Mesenchymal stem cell (in vitro differentiated cells and primary cell): ENCODE results near the gene TMSB4X.

ENCODE experiments used
- DNase-seq: peaks from one replicate; pipeline ENCODE4 v3.0.0-alpha.2; 2013
- H2AFZ ChIP-seq: one replicate; pipeline ENCODE4 v1.6.1; 2013; ENCODE audit warnings: low read depth, mild to moderate bottlenecking, control low read depth, inconsistent platforms, low read length, moderate library complexity
- H2AK5ac ChIP-seq: 2 replicates; pipeline ENCODE4 v1.6.1; 2013; ENCODE audit warnings: low read length, moderate library complexity, mild to moderate bottlenecking, inconsistent platforms; ENCODE audit not compliant: severe bottlenecking
- H2BK120ac ChIP-seq: one replicate; pipeline ENCODE4 v1.6.1; 2013; ENCODE audit warnings: low read depth, mild to moderate bottlenecking, inconsistent platforms, low read length, moderate library complexity
- H2BK12ac ChIP-seq, 2 experiments: one replicate each; pipeline ENCODE4 v1.6.1; 2013; ENCODE audit warnings: inconsistent platforms in 2 of 2, low read length in 2 of 2, mild to moderate bottlenecking in 2 of 2, moderate library complexity in 2 of 2, control low read depth in 1 of 2
- H2BK15ac ChIP-seq: one replicate; pipeline ENCODE4 v1.6.1; 2013; ENCODE audit warnings: mild to moderate bottlenecking, low read depth, inconsistent platforms; ENCODE audit not compliant: poor library complexity, severe bottlenecking
- H2BK5ac ChIP-seq: 2 replicates; pipeline ENCODE4 v1.6.1; 2013; ENCODE audit warnings: low read depth, mild to moderate bottlenecking, low read length, control low read depth, inconsistent platforms; ENCODE audit not compliant: poor library complexity, severe bottlenecking
- H3K14ac ChIP-seq, 2 experiments: one replicate each; pipeline ENCODE4 v1.6.1; 2013; ENCODE audit warnings: inconsistent platforms in 2 of 2, low read length in 2 of 2, control low read depth in 1 of 2, mild to moderate bottlenecking in 1 of 2, moderate library complexity in 1 of 2
- H3K18ac ChIP-seq, 2 experiments: one replicate each; pipeline ENCODE4 v1.6.1; 2013; ENCODE audit warnings: inconsistent platforms in 2 of 2, low read length in 2 of 2, control low read depth in 1 of 2, low read depth in 1 of 2, mild to moderate bottlenecking in 1 of 2
- H3K23ac ChIP-seq, 2 experiments: one replicate each; pipeline ENCODE4 v1.6.1; 2013; ENCODE audit warnings: inconsistent platforms in 2 of 2, low read length in 2 of 2, mild to moderate bottlenecking in 2 of 2, moderate library complexity in 2 of 2, control low read depth in 1 of 2
- H3K27ac ChIP-seq: 2 replicates; pipeline ENCODE4 v1.5.1; 2013; ENCODE audit warnings: mild to moderate bottlenecking, moderate library complexity, low read length, control low read depth, inconsistent platforms; ENCODE audit not compliant: poor library complexity, severe bottlenecking
- H3K27me3 ChIP-seq, 2 experiments: 2 replicates each; pipeline versions ENCODE4 v1.6.1 to v1.7.0; 2013; ENCODE audit warnings: low read length in 2 of 2, mild to moderate bottlenecking in 2 of 2, moderate library complexity in 2 of 2, control low read depth in 1 of 2, inconsistent platforms in 1 of 2; ENCODE audit not compliant: control insufficient read depth in 1 of 2, insufficient read depth in 1 of 2
- H3K36me3 ChIP-seq, 2 experiments: 2 replicates each; pipeline versions ENCODE4 v1.6.1 to v1.7.0; 2013; ENCODE audit warnings: low read length in 2 of 2, control low read depth in 1 of 2, inconsistent platforms in 1 of 2, low read depth in 1 of 2, mild to moderate bottlenecking in 1 of 2; ENCODE audit not compliant: insufficient read depth in 2 of 2, control insufficient read depth in 1 of 2
- H3K4ac ChIP-seq, 2 experiments: one replicate each; pipeline ENCODE4 v1.6.1; 2013; ENCODE audit warnings: inconsistent platforms in 2 of 2, low read length in 2 of 2, mild to moderate bottlenecking in 2 of 2, moderate library complexity in 2 of 2, control low read depth in 1 of 2, low read depth in 1 of 2
- H3K4me1 ChIP-seq: 2 replicates; pipeline ENCODE4 v1.6.1; 2013; ENCODE audit warnings: low read depth, low read length, control low read depth; ENCODE audit not compliant: control insufficient read depth, insufficient read depth
- H3K4me2 ChIP-seq: 2 replicates; pipeline ENCODE4 v1.6.1; 2013; ENCODE audit warnings: low read length, mild to moderate bottlenecking, inconsistent platforms; ENCODE audit not compliant: poor library complexity, severe bottlenecking
- H3K4me3 ChIP-seq, 2 experiments: 2 replicates each; pipeline versions ENCODE4 v1.5.1 to v1.7.0; 2013; ENCODE audit warnings: low read length in 2 of 2, mild to moderate bottlenecking in 2 of 2, control low read depth in 1 of 2, low read depth in 1 of 2; ENCODE audit not compliant: insufficient read depth in 1 of 2
- H3K79me1 ChIP-seq: replicated peaks from 2 replicates; pipeline ENCODE4 v1.6.1; 2013; ENCODE audit warnings: mild to moderate bottlenecking, control low read depth, low read length, inconsistent platforms; ENCODE audit not compliant: poor library complexity, severe bottlenecking
- H3K9ac ChIP-seq: 2 replicates; pipeline ENCODE4 v1.7.0; 2013; ENCODE audit warnings: mild to moderate bottlenecking, low read length, moderate library complexity
- H3K9me3 ChIP-seq: 2 replicates; pipeline ENCODE4 v1.7.0; 2013; ENCODE audit warnings: mild to moderate bottlenecking, low read length; ENCODE audit not compliant: control insufficient read depth
- H4K8ac ChIP-seq: one replicate; pipeline ENCODE4 v1.6.1; 2013; ENCODE audit warnings: inconsistent platforms, mild to moderate bottlenecking, low read length, moderate library complexity
- H4K91ac ChIP-seq: one replicate; pipeline ENCODE4 v1.6.1; 2013; ENCODE audit warnings: mild to moderate bottlenecking, low read length, inconsistent platforms
- WGBS: methylation state at CpG from one replicate; pipeline ENCODE4 v1.1.7; 2013; ENCODE audit warnings: mixed read lengths; 5-methylcytosine and 5-hydroxymethylcytosine counted together

The TMSB4X gene

GRCh38 chrX:12958059-12958458, 16.9 kb upstream of the TMSB4X start:
- Histone ChIP-seq H3K79me1 (no peaks in the 10 kb centered on the region), H3K23ac (no peak overlapping the region), H4K91ac (no peak overlapping the region), H3K4me3 (no peak overlapping the region), H3K4me1 (peaks cover 7% of the 10 kb centered on the region), H3K4me2 (no peak overlapping the region), H3K27ac (no peak overlapping the region), H3K4ac (no peak overlapping the region), H2BK12ac (no peak overlapping the region), H2AK5ac (no peak overlapping the region), H3K18ac (no peak overlapping the region), H3K36me3 (no peaks in the 10 kb centered on the region), H2BK5ac (no peak overlapping the region), H3K14ac (no peak overlapping the region), H2AFZ (no peak overlapping the region), H3K27me3 (peaks cover 0 to 4% of the 10 kb centered on the region in 2 experiments), H2BK15ac (no peak overlapping the region), H3K9ac (no peak overlapping the region), H4K8ac (no peak overlapping the region), H2BK120ac (peak overlapping the region; percentile 34), H3K9me3 (no peaks in the 10 kb centered on the region)
- 94% methylated on average over 4 of the region's 5 CpGs for WGBS
- no peak for DNase-seq

- Histone ChIP-seq H3K14ac (no peak overlapping the region), H3K36me3 (no peaks in the 10 kb centered on the region), H3K9me3 (no peaks in the 10 kb centered on the region), H3K27ac (no peak overlapping the region), H2BK120ac (no peak overlapping the region), H3K4me2 (no peak overlapping the region), H3K23ac (no peak overlapping the region), H2BK15ac (no peak overlapping the region), H3K4me3 (no peak overlapping the region), H3K79me1 (no peaks in the 10 kb centered on the region), H2BK12ac (no peak overlapping the region), H2BK5ac (no peak overlapping the region), H3K27me3 (peaks cover 0 to 4% of the 10 kb centered on the region in 2 experiments), H2AFZ (no peak overlapping the region), H3K18ac (no peak overlapping the region), H3K4me1 (peaks cover 7% of the 10 kb centered on the region), H4K8ac (no peak overlapping the region), H3K4ac (no peak overlapping the region), H2AK5ac (no peak overlapping the region), H3K9ac (no peak overlapping the region), H4K91ac (no peak overlapping the region)
- 98% methylated on average over 4 of the region's 4 CpGs for WGBS
- no peak for DNase-seq
These were observed 16.4 kb upstream of the TMSB4X start for GRCh38 chrX:12958461-12958860.

- no peak overlapping the region for H4K8ac ChIP-seq
- H2BK15ac ChIP-seq: no peak overlapping the region
- no peak overlapping the region for H3K4me3 ChIP-seq
- H3K23ac ChIP-seq: no peak overlapping the region
- H2AK5ac ChIP-seq: no peak overlapping the region
- no peak overlapping the region for H4K91ac ChIP-seq
- H3K4me1 ChIP-seq: peaks cover 2% of the 10 kb centered on the region
- no peak overlapping the region for H2BK5ac ChIP-seq
- no peaks in the 10 kb centered on the region for H3K36me3 ChIP-seq
- WGBS: no CpG with 5 or more reads among the region's 2 CpGs
- H3K4me2 ChIP-seq: no peak overlapping the region
- H3K27ac ChIP-seq: no peak overlapping the region
- no peak overlapping the region for H3K18ac ChIP-seq
- no peak overlapping the region for H2AFZ ChIP-seq
- H2BK120ac ChIP-seq: no peak overlapping the region
- H2BK12ac ChIP-seq: no peak overlapping the region
- peaks cover 0 to 4% of the 10 kb centered on the region in 2 experiments for H3K27me3 ChIP-seq
- no peak for DNase-seq
- H3K4ac ChIP-seq: no peak overlapping the region
- H3K9ac ChIP-seq: no peak overlapping the region
- H3K9me3 ChIP-seq: no peaks in the 10 kb centered on the region
- H3K79me1 ChIP-seq: no peaks in the 10 kb centered on the region
- no peak overlapping the region for H3K14ac ChIP-seq
These were observed 13.7 kb upstream of the TMSB4X start for GRCh38 chrX:12961196-12961718.

- Histone ChIP-seq H3K9me3 (no peaks in the 10 kb centered on the region), H3K4ac (no peak overlapping the region), H3K23ac (no peak overlapping the region), H4K8ac (no peak overlapping the region), H2BK12ac (no peak overlapping the region), H2AFZ (no peak overlapping the region), H3K18ac (no peak overlapping the region), H3K9ac (no peak overlapping the region), H3K4me1 (no peaks in the 10 kb centered on the region), H4K91ac (no peak overlapping the region), H2BK5ac (no peak overlapping the region), H3K4me2 (no peak overlapping the region), H3K27me3 (peaks cover 0 to 4% of the 10 kb centered on the region in 2 experiments), H3K27ac (no peak overlapping the region), H3K36me3 (no peaks in the 10 kb centered on the region), H2BK15ac (peak overlapping the region; percentile 7), H3K14ac (no peak overlapping the region), H3K79me1 (no peaks in the 10 kb centered on the region), H2AK5ac (no peak overlapping the region), H3K4me3 (no peak overlapping the region), H2BK120ac (no peak overlapping the region)
- WGBS: 98% methylated on average over 4 of the region's 4 CpGs
- no peak for DNase-seq
These were observed 12.8 kb upstream of the TMSB4X start for GRCh38 chrX:12962041-12962504.
